ENCODE data around the gene ORC4. TPM values are rescaled to one million over a fixed set of nuclear protein-coding genes. Genes with fewer than 3 reads are reported as not detected.

ORC4 gene
- total RNA-seq, 4 donors from 2014 or later, result 38.7 to 85.0 (median 45.5) TPM

DNA sequence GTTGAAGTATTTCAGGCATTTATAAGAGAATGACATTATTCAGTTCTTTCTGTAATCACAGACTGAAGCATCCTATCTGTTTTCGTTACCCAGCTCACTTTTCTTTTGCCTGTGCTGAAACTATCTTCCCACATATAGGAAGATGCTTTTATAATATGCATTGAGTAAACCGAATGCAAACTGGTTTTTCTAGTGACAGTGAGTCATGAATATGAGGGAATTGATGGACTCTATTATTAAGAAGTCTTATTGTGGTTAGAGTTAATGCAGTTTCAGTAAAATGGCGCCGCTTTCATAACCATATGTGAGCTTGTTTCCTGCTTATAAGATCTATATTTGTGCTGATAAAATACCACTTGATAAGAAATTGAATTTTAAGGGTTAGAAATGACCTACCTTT lies 116.5 kb downstream of the ORC4 start:
- Histone ChIP-seq H3K27me3 (no peaks in the 10 kb centered on the region), H3K27ac (no peak overlapping the region), H3K4me1 (no peaks in the 10 kb centered on the region), H3K9me3 (no peaks in the 10 kb centered on the region), H3K4me3 (no peak overlapping the region), H3K36me3 (peaks cover 0 to 7% (median 0%) of the 10 kb centered on the region in 3 donors)
- WGBS, 2 donors, result 90 to 91% methylated on average over 4 of the region's 4 CpGs
- no peak for DNase-seq (ENCODE audit: low spot score in 2 of 2)
- TF ChIP-seq EP300 (IDR thresholded peaks at IDR 0.05) (no peak), POLR2A (IDR thresholded peaks at IDR 0.05) (no peak)
- TF ChIP-seq, protein P1, sequence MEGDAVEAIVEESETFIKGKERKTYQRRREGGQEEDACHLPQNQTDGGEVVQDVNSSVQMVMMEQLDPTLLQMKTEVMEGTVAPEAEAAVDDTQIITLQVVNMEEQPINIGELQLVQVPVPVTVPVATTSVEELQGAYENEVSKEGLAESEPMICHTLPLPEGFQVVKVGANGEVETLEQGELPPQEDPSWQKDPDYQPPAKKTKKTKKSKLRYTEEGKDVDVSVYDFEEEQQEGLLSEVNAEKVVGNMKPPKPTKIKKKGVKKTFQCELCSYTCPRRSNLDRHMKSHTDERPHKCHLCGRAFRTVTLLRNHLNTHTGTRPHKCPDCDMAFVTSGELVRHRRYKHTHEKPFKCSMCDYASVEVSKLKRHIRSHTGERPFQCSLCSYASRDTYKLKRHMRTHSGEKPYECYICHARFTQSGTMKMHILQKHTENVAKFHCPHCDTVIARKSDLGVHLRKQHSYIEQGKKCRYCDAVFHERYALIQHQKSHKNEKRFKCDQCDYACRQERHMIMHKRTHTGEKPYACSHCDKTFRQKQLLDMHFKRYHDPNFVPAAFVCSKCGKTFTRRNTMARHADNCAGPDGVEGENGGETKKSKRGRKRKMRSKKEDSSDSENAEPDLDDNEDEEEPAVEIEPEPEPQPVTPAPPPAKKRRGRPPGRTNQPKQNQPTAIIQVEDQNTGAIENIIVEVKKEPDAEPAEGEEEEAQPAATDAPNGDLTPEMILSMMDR (IDR thresholded peaks at IDR 0.05), result no peak

DNA sequence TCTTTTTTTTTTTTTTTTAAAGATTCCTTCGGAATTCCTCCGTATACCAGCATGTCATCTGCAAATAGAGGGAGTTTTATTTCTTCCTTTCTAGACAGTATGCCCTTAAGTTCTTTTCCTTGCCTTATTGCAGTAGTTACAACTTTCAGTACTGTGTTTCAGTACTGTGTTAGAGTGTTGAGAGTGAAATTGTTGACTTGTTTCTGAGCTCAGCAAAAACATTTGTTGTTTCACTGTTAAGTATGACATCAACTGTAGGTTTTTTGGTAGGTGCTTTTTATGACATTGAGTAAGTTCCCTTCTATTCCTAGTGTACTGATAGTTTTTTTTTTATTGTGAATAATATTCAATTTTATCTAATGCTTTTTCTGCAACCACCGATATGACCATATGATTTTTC lies 131.9 kb downstream of the ORC4 start:
- H3K27ac ChIP-seq, result no peak overlapping the region
- WGBS, 2 donors, result 47 to 58% methylated on average over 3 of the region's 3 CpGs

GRCh38 chr2:147886136-147886535 lies 134.4 kb downstream of the ORC4 start:
- TF ChIP-seq EP300 (IDR thresholded peaks at IDR 0.05) (no peak), POLR2A (IDR thresholded peaks at IDR 0.05) (no peak)
- TF ChIP-seq, protein P1 (IDR thresholded peaks at IDR 0.05), result no peak
- Histone ChIP-seq H3K36me3 (no peaks in the 10 kb centered on the region), H3K27me3 (no peaks in the 10 kb centered on the region), H3K4me3 (no peak overlapping the region), H3K9me3 (no peaks in the 10 kb centered on the region), H3K27ac (no peak overlapping the region), H3K4me1 (peaks cover 0 to 48% (median under 1%) of the 10 kb centered on the region in 4 donors)
- no peak for DNase-seq (ENCODE audit: low spot score in 2 of 2)
- whole genome bisulfite sequencing, 2 donors, result 71 to 74% methylated on average over 2 of the region's 2 CpGs

More for the DNA sequence above, 131.9 kb downstream of the ORC4 start:
- Histone ChIP-seq H3K4me3 (no peak overlapping the region), H3K27me3 (no peaks in the 10 kb centered on the region), H3K36me3 (no peaks in the 10 kb centered on the region), H3K4me1 (peaks cover 0 to 48% (median 0%) of the 10 kb centered on the region in 4 donors), H3K9me3 (no peaks in the 10 kb centered on the region)
- no peak for TF ChIP-seq POLR2A (IDR thresholded peaks at IDR 0.05)
- TF ChIP-seq, protein P1 (IDR thresholded peaks at IDR 0.05), result no peak
- TF ChIP-seq EP300 (IDR thresholded peaks at IDR 0.05), result no peak
- no peak for DNase-seq (ENCODE audit: low spot score in 2 of 2)

DNA sequence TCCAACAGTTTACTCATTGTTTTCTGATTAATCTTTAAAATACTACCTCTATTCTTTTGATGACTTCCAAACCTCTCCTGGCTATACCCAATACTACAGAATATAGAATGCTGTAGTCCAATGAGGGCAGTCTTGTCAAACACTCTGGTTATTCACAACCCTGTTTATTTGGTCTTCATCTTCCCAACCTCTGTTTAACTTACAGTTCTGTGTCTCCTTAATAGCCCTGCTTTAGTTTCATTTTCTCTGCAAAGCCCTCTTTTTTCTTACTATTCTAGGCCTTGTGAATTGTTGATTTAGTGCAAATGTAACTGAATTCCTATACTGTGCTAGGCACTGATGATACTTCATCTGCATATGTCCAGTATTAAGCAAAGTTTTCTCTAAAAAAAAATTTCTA lies 135.7 kb downstream of the ORC4 start:
- H3K27ac ChIP-seq, result no peak overlapping the region
- H3K4me3 ChIP-seq, result no peak overlapping the region
- no peak for TF ChIP-seq EP300 (IDR thresholded peaks at IDR 0.05)
- TF ChIP-seq POLR2A (IDR thresholded peaks at IDR 0.05), result no peak
- TF ChIP-seq, protein P1 (IDR thresholded peaks at IDR 0.05), result no peak
- no peak for DNase-seq (ENCODE audit: low spot score in 2 of 2)
- no peaks in the 10 kb centered on the region for H3K36me3 ChIP-seq
- peaks cover 0 to 48% (median 2%) of the 10 kb centered on the region in 4 donors for H3K4me1 ChIP-seq
- no peaks in the 10 kb centered on the region for H3K9me3 ChIP-seq
- no peaks in the 10 kb centered on the region for H3K27me3 ChIP-seq

DNA sequence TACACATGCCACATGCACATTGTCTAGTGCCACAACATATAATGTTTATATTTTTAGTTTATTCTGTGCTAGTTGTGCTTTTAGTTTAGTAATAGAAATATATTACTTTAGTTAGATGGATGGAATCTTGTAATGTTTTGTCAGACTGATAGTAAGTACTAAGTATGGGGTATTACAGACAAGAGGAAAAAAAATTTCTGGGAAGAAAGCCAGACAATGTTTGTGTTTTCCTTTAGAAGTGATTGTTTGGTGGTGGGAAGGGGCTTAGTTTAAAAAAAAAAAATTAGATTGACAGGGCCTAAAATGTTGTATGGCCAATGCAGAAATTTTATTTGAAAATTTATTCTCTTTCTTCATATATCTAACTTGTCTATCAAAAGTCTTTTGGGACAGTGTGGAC lies 137.9 kb downstream of the ORC4 start:
- Histone ChIP-seq H3K27ac (no peak overlapping the region), H3K36me3 (no peaks in the 10 kb centered on the region), H3K4me1 (peaks cover 0 to 35% (median 2%) of the 10 kb centered on the region in 4 donors), H3K27me3 (no peaks in the 10 kb centered on the region), H3K9me3 (no peaks in the 10 kb centered on the region), H3K4me3 (no peak overlapping the region)
- TF ChIP-seq EP300 (IDR thresholded peaks at IDR 0.05) (no peak), POLR2A (IDR thresholded peaks at IDR 0.05) (no peak)
- TF ChIP-seq, protein P1 (IDR thresholded peaks at IDR 0.05), result no peak
- DNase-seq (ENCODE audit: low spot score in 2 of 2), result no peak

Other genes with a start within 250 kb of the ORC4 start
- 10 to 100 TPM; 17.7 to 26.4 (median 19.1) TPM for gene ACVR2A, start 175.7 kb downstream of the ORC4 start, total RNA-seq
- 10 to 100 TPM; 28.5 to 46.5 (median 40.9) TPM for gene MBD5, start 354 bp upstream of the ORC4 start, total RNA-seq